ENCODE results near the gene EML2.
"Not testable (repeated sequence)": the region's sequence is repeated elsewhere in the genome, so short reads cannot be mapped to it uniquely, and the experiment has no call there.

Gene EML2

DNA sequence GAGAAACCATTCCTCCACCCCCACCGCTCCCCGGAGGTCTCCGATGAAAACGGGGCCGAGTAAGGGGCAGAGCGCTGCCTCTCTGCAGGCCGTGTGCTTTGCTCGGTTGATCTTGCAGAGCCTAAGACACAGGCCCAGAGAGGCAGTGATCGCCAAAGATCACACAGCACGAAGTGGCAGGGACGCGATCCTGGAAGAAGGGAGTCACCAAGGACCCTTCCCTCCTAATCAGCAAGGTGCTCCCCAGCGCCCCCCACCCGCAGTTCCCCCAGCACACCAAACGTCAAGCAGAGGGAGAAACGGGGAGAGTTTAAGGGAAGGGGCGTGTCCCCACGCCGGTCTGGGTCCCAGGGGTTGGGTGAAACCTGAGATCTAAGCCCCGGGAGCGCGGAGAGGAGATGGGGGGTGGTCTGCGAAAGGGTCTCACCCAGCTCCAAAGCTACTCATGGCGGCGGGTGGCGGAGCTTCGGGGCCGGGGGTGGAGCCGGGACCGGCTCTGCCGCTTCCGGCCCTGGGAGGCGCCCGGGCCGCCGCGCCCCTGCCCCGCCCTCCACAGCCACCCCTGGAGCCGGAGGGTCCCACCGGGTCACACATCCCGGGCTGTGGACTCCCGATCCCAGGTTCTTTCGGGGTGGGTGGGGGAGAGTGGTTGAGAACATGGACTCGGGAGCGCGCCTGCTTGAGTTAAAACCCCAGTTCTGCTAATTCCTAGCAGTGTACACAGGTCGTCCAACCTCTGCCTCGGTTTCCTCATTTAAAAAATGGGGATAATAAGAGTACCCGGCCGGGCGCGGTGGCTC is at the start of gene EML2:
EML2 (minus strand) TSS at position 468 of the 800 bp plus-strand sequence; CDS start at position 447, 21 bp downstream.
- no peak for DNase-seq

DNA sequence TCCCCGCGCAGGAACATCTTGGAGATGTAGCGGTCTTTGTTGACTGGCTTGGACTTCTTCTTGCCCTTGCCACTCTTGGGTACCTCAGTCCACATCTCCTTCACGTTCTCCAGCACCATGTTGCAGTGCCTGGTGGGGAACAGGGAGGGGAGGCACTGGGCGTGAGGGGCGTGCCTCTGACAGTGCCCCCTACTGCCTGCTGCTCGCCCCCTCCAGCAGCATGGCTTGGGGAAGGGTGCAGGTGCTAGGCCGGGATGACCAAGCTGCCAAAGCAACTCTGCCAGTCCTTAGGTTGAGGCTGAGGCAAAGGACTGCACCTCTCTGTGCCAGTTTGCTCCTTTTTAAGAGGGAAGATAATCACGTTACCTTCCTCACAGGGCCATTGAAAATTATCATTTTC is 48.4 kb upstream of the EML2 start:
- DNase-seq, result no peak

DNA sequence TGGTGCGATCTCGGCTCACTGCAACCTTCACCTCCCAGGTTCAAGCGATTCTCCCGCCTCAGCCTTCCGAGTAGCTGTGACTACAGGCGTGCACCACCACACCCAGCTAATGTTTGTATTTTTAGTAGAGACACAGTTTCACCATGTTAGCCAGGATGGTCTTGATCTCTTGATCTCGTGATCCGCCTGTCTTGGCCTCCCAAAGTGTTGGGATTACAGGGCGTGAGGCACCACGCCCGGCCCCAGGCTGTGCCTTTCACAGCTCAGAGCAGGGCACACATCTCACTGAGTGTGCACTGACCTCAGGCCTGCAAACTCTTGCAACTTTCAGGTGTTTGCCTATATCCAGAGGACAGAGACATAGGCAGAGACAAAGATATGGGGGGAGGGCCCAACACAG is 45.8 kb upstream of the EML2 start:
- DNase-seq, result not testable (repeated sequence)

GRCh38 chr19:45682908-45683307 is 43.7 kb upstream of the EML2 start:
- DNase-seq, result no peak

GRCh38 chr19:45682117-45682516 is 42.9 kb upstream of the EML2 start:
- DNase-seq, result peak in 1 of 14 donors; percentile 22

DNA sequence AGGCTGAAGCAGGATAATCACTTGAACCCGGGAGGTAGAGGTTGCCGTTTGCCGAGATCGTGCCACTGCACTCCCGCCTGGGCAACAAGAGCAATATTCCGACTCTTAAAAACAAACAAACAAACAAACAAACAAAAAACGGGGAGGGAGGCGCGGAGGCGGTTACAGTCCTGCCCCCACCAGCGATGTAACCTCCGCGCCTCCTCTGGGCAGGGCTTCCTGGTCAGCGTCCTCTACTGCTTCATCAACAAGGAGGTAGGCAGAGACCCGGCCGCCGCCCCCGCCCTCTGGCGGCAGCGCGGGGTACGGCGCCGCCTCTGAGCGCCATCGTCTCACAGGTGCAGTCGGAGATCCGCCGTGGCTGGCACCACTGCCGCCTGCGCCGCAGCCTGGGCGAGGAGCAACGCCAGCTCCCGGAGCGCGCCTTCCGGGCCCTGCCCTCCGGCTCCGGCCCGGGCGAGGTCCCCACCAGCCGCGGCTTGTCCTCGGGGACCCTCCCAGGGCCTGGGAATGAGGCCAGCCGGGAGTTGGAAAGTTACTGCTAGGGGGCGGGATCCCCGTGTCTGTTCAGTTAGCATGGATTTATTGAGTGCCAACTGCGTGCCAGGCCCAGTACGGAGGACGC is 42.3 kb upstream of the EML2 start:
- peak in 13 of 14 donors; percentile 38 to 91 (median 74) for DNase-seq

DNA sequence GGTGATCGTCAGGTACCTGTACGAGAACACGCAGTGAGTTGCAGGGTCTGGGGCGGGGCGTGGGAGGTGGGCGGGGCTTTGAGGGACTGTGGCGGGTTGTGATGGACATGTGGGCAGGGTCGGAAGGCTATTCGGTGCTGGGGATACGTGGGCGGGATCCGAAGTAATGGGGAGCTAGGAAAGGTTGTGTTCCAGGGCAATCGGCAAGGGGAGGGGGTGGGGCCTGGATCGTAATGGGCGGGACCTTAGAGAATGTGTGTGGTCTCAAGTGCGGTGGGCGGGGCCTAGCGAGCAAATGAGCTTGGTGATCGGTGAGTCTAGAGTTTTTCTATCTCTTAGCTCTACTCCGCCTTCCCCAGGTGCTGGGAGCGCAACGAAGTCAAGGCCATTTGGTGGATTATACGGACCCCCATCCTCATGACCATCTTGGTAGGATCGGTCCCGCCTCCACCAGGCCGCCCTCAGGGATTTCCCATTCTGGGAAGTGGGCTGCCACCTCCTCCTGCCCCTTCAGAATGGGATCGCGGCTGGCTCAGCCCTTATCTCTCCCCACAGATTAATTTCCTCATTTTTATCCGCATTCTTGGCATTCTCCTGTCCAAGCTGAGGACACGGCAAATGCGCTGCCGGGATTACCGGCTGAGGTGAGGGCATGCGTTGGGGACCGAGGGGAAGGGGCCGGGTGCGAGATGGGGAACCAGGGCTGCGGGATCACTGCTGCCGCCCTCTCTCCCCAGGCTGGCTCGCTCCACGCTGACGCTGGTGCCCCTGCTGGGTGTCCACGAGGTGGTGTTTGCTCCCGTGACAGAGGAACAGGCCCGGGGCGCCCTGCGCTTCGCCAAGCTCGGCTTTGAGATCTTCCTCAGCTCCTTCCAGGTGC is 38.4 kb upstream of the EML2 start:
- peak in 11 of 14 donors; percentile 9 to 76 (median 38) for DNase-seq

DNA sequence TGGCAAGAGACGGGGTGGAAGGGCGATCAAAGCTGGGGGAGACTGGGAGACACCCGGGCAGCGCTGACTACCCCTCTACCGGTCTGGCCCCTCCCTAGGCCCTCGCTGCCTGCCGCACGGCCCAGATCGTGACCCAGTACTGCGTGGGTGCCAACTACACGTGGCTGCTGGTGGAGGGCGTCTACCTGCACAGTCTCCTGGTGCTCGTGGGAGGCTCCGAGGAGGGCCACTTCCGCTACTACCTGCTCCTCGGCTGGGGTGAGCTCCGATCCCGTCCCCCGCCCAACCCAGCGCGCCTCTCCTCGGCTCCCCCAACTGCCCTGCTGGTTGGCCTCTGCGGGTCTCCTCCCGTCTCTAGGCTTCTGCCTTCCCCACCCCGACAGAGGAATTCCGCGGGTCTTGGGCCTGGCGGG is 37.7 kb upstream of the EML2 start:
- DNase-seq, result no peak

DNA sequence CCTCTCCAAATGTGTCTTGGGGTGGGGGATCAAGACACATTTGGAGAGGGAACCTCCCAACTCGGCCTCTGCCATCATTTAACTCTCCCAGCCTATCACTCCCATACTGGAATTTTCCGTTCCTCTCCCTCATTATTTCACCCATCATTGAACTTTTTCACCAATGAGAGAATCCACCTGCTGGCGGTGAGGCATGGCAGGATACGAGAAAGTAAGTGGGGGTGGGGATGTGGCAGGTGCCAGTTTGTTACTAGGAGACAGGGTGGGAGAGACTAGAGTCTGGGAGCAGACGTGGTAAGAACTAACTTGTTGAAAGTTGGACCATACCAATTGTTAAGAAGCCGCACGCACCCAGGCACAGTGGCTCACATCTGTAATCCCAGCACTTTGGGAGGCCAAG is 35.7 kb upstream of the EML2 start:
- DNase-seq, result no peak

DNA sequence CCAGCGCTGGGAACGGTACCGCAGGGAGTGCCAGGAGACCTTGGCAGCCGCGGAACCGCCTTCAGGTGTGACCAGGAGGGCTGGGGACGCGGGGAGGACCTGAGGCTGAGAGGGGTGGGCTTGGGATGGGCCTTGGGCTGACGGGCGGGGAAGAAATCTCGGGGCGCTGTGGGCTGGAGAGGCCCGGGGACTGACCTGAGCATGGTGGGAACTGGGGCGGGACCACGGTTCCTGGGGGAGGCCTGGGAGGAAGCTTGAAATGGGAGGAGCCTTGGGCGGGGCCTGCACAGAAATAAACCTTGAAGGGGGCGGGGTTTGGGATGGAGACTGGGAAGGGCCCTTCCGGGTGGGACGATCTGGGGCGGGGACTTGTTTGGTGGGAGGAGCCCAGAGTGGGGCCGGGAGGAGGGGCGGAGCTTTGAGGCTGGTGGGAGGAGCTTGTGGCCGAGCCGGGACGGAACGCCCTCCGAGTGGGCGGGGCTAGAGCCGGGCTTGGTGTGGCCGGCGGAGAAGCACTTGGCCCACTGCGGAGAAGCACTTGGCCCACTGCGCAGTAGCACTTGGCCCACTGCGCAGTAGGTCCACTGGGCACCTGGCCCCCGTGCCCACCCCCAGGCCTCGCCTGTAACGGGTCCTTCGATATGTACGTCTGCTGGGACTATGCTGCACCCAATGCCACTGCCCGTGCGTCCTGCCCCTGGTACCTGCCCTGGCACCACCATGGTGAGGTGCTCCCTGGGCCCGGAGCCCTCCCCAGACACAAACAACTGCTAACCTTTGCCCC is 31.7 kb upstream of the EML2 start:
- DNase-seq, result peak in 11 of 14 donors; percentile 10 to 76 (median 42)

GRCh38 chr19:45668342-45668871 is 29.2 kb upstream of the EML2 start:
- peak in 2 of 14 donors; percentile 35 to 39 for DNase-seq

- DNase-seq, result peak in 5 of 14 donors; percentile 7 to 37 (median 19)
These were observed 28.6 kb upstream of the EML2 start, which contains the start of gene GIPR for GRCh38 chr19:45667620-45668341. Gene GIPR (plus strand): TSS chr19:45668221. CDS start chr19:45669521, 1,300 bp downstream.

GRCh38 chr19:45664575-45664974 is 25.4 kb upstream of the EML2 start:
- DNase-seq, result no peak

DNA sequence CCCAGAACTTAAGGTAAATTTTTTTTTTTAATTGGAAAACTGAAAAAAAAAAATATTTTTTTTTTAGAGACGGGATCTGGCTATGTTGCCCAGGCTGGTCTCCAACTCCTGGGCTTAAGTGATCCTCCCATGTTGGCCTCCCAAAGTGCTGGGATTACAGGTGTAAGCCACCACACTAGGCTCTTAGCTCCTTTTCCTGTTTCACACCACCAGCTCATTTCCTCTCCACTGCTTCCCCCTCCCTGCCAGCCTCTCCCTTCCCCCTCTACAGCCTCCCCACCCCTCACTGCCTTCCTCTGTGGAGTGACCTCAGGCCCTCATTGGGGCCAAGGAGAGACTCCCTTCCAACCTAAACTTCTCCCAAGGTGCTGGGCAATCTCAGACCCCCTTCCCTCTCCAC is 24.6 kb upstream of the EML2 start:
- DNase-seq, result no peak

- DNase-seq, result no peak
These were observed 21.4 kb upstream of the EML2 start for GRCh38 chr19:45660636-45661035.

DNA sequence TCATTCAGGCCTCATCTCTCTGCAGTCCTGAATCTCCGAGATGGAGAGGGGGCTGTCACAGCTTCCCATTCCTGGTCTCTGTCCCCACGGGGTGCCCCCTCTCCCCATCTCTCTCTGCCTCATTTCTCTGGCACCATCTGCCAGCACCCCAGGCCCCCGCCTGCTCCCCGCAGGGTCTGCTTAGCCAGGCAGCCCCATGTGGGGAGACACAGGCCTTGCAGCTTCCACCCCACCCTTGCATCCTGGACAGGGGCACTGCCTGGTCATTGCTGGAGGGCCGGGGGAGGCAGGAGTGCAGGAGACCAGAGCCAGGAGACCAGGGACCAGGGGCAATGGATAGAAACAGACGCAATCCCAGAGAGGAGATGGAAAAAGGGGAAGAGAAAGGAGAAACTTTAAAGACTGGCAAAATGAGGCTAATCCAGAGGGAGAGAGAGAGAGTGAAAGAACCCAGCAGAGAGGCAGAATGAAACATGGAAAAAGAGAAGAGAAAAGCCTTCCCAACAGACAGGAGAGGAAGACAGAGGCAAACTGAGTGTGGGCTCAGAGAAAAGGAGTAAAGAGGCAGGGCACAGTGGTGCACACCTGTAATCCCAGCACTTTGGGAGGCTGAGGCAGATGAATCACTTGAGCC is 20.0 kb upstream of the EML2 start:
- no peak for DNase-seq

GRCh38 chr19:45657520-45658167 is 18.4 kb upstream of the EML2 start:
- no peak for DNase-seq

DNA sequence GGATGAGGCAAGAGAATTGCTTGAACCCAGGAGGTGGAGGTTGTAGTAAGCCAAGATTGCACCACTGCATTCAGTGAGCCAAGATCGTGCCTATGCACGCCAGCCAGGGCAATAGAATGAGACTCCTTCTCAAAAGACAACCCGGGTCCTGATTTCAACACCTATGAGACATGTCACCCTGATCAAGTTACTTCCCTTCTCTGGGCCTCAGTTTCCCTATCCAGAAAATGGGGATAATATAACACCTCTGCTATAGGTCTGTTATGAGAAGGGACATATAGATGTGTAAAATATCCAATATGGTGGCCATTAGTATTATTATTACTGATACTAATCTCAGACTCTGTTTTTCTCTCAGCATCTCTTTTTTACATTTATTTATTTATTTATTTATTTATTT is 15.9 kb upstream of the EML2 start:
- DNase-seq, result no peak

- DNase-seq, result no peak
These were observed 14.4 kb upstream of the EML2 start for GRCh38 chr19:45653634-45654033.

DNA sequence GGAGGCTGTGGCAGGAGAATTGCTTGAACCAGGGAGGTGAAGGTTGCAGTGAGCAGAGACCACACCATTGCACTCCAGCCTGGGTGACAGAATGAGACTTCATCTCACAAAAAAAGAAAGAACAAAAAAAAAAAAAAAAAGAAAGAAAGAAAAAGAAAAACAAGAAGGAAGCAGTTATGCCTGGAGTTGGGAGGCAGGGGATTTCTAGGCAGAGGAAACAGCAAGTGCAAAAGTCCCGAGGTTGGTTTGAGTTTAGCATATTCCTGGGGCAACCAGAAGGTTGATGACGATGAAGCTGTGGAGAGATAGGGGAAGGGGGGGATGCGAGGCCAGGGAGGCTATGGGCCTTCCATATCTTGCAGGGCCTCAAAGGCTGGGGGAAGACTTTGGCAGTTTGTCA is 11.5 kb upstream of the EML2 start:
- no peak for DNase-seq
